Right lung (tissue), 5 donors: Measurements from ENCODE around the gene MAD1L1. TPM values are rescaled to one million over a fixed set of nuclear protein-coding genes. Genes with fewer than 3 reads are reported as not detected.

Source experiments
- DNase-seq, 2 donors: peaks; one replicate each; pipeline ENCODE4 v3.0.0-alpha.2; 2013
- polyA plus RNA-seq, 5 donors: library from polyadenylated mRNA; unstranded; fragments of 120-200 nt; gene quantifications; one replicate each; pipeline versions ENCODE4 v1.2.1 to v1.2.3, GENCODE V29; 2013; ENCODE audit warnings: inconsistent platforms in 1 of 5, low replicate concordance in 1 of 5; ENCODE audit not compliant: insufficient read length in 5 of 5, insufficient read depth in 1 of 5

Gene MAD1L1
- polyA plus RNA-seq, 5 donors, result 15.5 to 26.8 (median 23.1) TPM

DNA sequence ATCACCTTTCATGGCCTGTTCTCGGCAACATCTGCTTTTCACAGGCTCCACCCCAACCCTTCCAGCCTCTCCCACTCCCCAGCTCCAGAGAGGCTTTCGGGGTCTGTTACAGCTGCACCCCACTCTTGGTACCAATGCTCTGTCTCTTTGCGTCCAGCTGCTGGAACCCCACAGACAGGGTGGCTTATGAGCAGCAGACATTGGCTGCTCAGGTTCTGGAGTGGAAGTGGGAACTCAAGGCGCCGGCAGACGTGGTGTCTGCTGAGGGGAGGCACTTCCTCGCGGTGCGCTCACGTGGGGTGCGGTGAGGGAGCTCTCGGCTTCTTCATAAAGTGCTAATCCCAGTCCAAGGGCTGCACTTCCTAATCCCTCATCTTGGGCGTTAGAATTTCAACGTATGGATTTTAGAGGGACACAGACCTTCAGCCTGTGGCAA, 377.0 kb downstream of the MAD1L1 start:
- no peak for DNase-seq

DNA sequence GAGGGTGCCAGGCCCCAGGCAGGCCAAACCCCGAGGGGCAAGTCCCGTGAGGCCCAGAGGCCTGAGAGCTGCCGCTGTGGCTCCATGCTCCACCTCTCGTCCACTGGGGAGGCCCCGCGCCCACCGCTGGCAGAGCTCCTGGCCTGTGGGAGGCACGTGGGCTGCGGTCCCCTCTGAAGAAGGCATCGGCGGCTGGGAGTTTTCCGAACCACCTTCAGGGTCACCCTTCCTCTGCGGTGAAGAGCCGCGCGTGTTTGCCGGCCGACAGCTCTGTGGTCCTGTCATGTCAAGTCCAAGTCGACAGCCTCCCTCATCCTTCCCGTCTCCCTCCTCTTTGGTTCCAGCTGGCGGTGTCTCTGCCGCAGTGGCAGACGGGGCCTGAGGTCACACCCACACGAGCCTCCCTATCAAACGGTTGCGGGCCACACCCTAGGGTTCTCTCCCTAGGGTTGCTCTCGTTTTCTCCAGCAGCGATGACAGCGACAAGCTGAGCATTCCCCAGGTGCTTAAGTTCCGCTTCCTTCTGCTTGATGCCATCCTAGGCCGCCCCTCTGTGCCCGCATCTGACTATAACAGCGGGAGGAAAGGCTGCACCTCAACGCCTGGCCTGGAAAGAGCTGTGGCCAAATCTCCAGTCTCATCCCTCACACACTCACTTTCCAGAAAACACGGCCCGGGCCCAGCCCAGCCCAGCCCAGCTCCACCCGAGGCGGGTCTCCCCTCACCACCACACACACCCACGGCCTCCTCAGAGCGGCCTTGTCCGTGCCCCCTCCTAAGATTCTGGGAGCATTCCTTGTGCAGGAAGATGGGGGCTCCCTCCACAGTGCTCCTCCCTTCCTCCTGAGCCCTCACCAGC, 377.6 kb downstream of the MAD1L1 start:
- no peak for DNase-seq

DNA sequence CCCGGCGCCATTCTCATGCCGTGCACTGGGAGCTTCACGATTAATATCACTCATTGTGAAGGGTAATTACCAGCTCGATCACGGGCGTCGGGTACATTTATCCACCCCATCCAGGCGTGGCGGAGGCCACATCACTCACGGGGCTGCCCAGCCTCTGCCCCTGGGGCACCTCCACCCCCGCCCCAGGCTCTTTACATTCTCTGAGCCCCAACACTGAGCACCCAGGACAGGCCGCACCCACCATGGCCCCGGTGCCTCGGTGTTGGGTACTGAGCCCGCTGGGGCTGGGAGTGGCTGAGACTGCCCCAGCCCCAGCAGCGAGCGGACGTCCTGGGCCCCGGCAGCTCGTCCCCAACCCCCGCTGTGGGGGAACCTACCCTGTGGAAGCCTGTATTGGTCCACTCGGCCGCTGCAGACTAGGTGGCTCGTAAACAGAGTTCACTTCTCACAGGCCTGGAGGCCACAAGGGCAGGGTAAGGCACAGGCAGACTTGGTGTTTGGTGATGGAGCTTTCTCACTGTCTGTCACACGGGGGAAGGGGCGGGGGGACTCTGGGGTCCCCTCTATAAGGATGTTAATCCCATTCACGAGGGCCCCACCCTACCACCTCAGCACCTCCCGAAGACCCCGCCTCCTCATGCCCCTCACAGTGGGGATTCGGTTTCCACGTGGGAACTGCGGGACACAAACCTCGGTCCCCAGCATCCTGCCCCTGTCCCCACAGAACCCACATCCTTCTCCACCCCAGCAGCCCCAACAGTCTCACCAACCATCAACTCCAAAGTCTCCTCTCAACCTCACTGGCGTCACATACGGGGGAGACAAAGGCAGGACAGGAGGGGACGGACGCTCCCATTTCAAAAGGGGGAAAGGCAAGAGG, 378.5 kb downstream of the MAD1L1 start:
- DNase-seq, result no peak

DNA sequence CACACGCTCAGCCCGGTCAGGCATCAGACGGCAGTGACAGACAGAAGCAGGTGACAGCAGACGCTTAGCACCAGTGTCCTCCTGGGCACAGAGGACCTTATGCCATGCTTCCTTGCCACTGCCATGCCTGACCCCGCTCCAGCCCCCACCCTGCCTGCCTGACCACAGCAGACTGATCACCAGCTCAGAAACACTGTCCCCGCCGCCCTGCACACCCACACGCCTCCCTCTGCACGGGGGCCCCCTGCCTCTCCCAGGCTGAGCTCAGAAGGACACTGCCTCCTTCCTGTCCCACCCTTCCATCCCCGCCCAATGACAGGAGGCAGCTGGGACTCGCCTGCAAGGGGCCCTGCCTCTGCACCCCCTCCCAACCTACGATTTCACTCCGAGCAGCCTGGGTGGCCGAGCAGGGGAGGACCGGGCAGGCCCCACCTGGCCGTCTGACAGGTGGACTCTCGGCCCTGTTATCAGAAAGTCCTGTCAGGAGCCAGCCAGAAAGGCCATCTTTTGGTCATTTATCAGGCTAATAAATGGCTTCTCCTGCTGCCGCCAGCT, 379.2 kb downstream of the MAD1L1 start:
- no peak for DNase-seq

DNA sequence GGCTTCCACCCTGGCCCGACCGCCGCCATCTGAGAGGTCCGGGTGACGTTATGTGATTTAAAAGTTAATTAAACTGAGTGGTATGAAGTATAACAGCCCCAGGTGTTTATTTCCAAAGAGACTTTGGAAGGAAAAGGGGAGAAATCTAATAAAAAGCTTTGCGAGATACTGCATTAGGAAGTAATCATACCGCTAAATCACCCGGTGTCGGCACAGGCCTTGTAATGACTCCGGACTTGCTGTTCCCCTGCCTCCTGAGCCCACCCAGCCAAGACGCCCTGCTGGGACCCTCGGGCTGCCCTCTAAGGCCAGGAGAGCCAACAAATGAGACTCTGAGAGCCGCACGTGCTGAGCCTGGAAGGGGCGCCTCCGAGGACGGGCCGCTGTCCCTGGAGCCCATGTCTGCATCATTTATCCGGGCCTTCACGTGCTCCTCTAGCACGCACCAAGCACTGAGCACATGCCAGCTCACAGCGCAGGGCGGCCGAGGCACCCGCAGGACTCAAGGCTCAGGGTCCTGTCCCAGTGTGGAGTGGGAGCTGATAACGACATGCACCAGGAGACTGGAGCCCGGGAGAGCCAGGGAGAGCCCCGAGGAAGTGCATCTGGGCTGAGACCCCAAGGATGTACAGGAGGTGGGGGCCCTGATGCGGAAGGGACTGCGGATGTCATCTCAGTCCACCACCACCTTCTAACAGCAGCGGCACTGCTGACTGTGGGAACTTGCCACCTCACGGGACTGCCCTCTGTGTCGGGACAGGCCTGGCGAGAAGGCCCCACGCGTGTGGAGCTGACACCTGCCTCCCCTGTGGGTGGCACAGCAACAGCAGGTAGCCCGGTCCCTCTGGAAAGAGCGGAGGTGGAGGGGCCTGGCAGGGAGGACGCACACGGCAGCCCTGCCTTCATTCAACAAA, 380.0 kb downstream of the MAD1L1 start:
- no peak for DNase-seq

DNA sequence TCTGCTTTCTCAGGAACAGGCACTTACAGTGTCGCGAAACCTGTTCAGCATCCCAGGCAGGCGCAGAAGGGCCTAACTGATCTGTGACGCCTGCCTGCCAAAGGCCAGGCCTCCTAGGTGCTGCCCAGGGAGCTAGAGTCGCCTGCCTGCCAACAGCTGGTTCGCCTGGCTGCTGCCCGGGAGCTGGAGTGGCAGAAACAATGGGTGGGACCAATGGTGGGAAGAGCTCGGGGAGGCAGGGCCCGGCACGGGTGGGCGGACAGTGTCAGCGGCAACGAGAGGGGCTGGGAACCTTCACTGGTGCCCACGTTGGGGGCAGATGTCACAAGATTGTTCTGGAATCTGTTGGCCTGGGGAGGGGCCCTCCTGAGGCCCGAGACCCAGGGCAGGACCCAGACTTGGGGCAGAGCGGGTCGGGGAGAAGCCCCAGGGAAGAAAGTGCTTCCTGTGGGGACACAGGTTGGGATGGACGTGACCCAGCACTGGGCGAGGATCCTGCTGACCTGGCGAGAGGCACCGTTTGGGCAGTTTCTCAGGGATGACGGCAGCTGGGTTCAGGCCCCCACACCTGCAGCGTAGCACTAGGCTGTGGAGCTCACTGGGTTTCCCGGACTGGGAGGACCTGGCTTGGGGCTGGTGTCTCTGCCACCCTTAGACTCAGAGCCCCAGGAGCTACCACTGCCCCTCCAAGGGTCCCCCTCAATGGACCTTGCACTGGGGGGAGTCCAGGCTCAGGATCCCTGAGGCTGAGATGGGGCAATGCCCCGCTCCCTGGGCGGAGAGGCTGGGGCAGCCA, 380.8 kb downstream of the MAD1L1 start:
- DNase-seq, result peak in 1 of 2 donors; percentile 26

DNA sequence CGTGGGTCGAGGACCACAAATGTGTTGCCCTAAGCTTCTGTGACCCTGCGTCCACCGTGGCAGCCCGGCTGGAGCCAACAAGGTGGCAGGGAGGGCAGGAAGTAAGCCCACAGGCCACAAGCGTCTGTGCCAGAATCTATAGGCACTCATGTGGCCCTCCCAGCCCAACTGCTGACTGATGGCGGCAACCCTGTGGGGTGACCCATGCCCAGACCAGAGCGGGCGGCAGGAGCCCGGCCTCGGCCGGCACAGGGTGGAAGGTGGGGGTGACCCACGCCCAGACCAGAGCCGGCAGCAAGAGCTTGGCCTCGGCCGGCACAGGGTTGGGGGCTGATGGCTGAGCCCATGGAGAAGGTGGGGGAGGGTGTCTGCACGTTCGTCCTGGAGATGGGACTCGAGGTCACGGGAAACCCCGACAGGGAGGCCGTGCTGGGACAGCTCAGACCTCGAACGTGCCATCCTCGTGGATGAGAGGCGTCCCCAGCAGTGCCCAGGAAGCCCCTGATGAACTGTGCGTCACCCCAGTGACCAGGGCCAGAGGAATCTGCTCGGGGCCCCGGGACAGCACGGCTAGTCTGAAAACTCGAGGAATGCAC, 381.7 kb downstream of the MAD1L1 start:
- DNase-seq, result no peak

DNA sequence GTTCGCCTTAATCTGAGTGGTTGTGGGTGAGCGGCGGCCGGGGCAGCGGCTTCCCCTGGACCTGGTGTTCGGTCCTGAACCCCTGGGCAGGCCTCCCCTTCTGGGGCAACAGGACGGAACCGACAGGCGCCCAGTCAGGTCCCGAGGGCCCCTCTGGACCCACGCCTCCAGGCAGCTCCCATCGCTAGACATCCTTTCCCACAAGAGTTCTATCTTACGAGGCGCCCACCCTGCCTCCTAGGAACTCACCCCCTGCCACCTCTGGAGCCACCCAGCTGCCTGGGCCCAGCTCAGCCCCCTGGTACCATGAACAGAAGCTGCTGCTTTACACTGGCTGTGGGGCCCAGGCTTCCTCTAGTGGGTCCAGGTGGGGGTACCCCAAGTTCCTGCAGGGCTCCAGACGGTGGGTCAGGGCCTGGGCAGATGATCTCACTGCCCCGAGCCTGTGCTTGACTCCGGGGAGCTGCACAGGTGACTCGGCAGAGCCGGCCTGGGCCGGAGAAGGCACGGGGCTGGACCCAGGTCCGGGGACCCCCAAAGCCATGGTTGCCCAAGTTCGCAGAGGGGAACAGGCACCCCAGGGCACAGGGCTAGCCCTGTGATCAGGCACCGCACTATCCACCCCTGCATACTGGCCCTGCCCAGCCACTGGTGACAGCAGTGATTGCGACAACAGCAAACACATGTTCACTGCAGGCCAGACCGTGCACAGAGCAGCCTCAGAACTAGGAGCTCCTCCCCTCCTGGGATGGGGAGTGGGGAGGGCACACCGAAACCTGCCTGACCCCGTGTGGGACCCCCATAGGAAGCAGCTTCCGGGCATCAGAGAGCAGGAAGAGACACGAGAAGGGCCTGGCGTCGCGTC, 382.4 kb downstream of the MAD1L1 start:
- no peak for DNase-seq

DNA sequence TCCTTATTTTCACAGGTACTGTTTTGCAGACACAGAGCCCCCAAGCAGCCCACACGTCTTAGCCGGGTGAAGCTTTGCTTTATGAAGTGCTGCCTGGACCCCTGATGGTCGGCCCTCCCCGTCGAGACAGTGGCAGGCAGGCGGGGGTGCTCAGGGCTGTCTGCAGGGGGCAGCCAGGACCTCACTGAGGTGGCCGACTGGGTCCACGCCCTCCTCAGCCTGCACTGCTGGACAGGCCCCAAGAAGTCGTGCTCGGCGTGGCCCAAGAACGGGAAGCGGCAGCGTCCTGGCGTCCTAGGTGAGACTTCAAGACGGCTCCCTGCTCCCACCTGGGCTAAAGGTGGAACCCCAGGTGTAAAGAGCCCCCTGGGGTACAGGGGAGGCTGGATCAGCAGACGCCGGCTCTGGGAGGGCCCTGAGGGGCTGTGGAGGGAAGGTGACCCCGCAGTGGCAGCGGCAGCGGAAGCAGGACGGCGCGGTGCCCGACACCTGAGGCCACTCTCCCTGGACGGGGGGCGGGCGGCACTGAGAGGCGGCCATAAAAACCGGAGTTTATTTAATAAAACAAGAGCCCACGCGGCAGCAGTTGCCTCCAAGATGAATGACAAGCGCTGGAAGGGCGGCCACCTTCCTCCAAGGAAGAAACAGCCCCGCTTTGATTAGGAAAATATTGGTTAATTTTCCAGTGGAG, 383.2 kb downstream of the MAD1L1 start:
- no peak for DNase-seq

DNA sequence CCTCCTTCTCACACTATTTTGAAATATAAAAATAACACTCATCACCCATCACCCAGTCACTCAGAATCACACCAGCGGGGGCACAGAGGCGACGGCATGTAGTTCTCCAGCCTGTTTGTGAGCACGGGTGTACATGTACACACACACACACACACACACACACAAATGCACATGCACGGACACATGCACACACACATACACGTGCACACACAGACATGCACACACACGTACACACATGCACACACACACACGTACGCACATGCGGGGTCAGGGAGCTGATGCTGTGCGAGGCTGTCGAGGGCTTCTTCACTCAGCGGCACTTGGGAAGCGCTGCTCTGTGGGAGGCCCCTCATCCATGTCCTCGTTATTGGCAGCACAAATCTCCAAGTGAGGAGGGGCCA, 383.8 kb downstream of the MAD1L1 start:
- DNase-seq, result no peak

DNA sequence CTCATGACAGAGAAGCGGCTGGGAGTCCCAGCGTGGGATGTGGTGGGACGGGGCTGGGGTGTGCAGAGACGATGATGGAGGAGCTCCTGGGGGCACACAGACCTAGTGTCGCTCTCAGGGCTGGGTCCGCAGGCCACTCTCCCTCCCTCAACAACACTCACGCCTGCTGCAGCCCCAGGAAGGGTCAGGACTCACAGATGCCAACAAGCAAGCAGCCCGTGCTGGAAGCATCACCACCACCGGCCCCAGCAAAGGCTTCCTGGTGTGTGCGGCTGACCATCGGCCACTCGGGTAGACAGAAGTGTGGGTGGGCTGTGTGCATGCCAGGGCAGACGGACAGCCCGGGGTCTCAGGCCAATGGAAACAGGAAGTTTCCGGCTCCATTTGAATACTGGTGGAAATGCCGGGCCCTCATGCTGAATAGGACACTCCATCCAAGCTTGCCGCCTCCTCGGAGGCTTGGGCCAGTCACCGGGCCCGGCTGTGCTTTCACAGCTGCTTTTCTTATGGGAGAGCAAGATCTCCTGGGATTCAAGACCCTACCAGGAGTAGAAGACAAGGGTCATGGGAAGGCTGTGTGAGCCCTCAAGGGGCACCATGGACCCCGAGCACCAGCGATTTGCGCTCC, 384.6 kb downstream of the MAD1L1 start:
- no peak for DNase-seq

DNA sequence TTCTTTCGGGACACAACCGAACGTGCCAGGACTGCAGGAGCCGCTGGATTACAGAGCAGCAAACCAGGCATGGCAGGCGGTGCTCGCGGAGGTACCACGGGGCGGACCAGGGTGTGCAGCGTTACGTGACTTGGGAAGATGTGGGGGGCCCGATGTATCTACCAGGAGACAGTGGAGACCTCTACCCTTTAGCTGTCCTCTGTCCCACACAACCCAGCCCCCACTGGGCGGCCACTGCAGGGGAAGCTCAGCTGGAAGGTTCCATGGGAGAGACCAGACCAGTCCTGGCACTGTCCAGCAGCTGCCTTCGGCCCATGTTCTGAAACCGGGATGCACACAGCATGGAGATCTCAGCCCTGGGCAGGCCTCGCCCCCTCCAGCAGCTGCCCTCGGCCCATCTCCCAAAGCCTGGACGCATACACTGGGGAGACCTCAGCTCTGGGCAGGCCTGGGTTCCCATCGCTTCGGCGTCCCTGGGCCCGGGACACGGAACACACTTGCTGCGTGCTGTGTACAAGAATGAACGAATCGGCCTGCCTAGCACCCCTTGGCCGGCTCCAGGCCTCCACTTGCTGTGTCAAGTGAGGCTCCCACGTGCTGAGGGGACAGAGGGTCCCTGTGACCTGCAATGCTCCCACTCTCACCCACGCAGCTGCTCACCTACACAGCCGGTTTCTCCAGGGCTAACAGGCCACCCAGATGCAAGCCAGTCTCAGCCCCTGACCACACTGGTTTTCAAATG, 385.3 kb downstream of the MAD1L1 start:
- no peak for DNase-seq

DNA sequence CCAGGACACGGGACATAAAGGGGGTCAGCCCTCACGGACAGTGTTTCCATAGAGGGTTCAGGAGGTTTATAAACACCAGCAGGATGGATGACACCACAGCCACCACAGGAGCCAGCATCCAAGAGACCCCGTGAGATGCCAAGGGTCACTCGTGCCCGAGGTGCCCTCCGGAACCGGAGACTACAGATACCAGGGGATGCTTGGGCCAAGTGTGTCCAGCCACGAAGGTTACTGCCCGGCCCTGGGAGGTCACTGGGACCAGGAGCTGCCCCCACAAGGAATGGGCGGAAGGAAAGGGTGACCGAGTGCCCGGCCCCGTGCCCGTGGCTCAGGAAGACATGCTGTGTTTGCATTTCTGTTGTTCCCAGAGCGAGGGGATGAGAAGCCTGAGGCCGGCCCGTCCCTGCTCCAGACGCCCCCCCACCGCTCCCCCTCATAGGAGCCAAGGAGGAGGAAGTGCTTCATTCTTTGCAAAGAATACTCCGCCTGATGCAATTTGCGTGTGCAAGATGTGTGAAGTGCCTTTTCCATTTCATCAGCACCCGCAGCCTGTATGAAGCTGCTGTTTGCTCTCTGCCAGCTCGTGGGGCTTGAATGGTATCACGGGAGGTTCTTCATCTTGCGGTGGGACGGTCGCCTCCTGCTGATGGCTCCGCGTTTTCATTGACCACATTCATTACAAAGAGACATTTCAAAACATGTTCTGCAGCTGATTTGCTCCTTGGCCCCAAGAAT, 386.2 kb downstream of the MAD1L1 start:
- no peak for DNase-seq

DNA sequence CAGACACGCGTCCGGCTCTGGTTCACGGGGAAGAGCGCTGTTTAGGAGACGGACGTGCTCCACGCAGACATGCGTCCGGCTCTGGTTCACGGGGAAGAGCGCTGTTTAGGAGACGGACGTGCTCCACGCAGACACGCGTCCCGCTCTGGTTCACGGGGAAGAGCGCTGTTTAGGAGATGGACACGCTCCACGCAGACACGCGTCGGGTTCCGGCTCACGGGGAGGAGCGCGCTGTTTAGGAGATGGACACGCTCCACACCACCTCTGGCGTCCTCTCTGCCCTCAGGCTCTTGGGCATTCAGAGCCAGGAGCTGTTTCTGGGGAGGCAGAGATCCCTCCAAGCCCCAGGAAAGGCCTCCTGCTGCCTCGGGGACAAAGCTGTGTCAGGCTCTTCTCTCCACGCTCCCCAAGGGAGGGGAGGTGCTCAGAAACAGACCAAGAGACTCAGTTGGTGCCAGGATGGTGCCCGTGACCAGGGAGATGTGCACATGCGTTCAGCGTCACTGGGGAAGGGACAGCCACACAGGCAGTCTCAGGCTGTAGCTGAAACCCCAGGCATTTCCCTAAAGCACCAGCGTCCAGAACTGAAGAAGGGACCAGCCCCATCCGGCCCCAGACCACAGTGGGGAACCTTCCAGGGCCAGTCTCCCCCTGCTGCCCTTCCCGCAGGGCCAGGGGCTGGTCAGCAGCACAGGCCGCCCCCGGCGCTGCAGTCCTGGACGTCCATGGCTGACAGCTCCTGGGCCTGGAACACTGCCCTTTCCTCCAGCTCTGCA, 387.0 kb downstream of the MAD1L1 start:
- no peak for DNase-seq

DNA sequence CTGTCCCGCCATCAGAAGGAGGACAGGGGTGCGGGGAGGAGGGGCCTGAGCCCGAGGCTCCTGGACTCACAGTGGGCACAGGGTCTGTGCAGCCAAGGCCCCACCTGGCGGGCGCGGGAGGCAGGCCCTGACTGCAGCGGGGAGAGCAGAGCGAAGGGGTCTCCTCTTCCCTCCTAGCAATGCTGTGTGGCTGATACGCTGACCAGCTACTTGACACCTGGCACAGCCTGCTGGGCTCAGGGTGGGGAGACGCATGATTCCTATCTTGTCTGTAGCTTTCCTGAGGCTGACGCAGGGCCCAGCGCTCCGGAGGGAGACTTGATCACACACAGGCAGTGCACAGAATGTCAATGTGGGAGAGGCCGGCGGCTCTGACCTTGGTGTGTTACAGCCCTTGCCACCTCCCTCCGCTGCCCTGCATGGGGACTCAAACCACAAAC, 387.8 kb downstream of the MAD1L1 start:
- DNase-seq, result no peak
